ENCODE results near the gene SUV39H1. TPM values are rescaled to one million over a fixed set of nuclear protein-coding genes. Genes with fewer than 3 reads are reported as not detected.

The SUV39H1 gene
- total RNA-seq, 1 experiment from 2014 or later = 17.4 TPM

DNA sequence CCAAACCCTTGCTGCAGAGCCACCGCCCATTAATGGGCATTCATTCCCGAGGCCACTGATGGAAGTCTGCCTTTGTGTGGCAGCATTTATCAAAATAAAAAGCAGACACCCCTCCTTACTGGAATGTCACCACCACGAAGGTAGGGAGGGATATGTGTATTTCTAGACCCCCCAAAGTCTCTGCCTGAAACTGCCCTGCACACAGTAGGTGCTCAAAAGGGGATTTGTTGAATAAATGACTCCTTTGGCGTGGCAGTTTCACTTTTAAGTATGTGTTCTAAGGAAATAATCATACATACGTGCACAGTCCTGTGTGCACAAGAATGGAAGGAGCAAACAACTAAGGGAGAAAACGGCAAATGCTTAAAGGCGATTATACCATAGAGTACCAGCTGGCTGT, 41.4 kb downstream of the SUV39H1 start:
- in situ Hi-C loops (cut with HindIII; ENCODE audit: low pct_unique_long_range_greater_than_20kb, low sequenced_read_pairs) = no loop called here
- no peak for DNase-seq (ENCODE audit: low read depth)

DNA sequence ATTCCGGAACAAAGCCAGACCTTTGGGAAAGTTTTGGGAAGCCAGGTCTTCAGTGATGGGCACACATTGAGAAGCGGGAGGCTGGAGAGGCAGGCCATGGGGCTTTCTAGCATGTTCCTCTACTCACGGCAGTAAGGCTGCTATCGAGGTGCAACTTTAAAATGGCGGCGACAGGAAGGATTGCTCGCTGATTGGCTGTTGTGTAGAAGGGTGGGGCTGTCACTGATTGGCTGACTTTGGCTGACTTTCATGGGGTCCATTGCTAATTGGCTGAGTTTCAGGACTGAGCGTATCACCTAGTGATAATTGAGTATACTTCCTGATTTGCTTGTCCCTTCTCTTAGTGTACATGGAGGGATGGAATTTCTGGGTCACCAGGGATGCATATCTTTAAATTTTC, 45.3 kb downstream of the SUV39H1 start:
- in situ Hi-C loops (cut with HindIII; ENCODE audit: low pct_unique_long_range_greater_than_20kb, low sequenced_read_pairs) = no loop called here
- no peak for DNase-seq (ENCODE audit: low read depth)

DNA sequence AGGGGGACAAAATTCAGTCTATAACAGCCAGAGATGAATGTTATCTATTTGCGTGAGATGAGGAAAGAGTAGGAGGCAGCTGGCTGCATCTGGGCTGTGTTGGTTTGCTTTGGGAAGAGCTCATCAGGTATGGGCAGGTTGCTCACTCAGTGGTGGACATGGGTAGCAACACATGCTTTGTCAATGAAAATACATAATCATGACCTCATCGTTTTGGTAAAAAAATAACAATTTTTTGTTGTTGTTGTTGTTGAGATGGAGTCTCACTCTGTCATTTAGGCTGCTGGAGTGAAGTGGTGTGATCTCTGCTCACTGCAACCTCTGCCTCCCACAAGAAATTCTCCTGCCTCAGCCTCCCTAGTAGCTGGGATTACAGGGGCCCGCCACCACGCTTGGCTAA, 48.7 kb downstream of the SUV39H1 start:
- DNase-seq (ENCODE audit: low read depth) = no peak
- in situ Hi-C loops (cut with HindIII; ENCODE audit: low pct_unique_long_range_greater_than_20kb, low sequenced_read_pairs) = no loop called here

DNA sequence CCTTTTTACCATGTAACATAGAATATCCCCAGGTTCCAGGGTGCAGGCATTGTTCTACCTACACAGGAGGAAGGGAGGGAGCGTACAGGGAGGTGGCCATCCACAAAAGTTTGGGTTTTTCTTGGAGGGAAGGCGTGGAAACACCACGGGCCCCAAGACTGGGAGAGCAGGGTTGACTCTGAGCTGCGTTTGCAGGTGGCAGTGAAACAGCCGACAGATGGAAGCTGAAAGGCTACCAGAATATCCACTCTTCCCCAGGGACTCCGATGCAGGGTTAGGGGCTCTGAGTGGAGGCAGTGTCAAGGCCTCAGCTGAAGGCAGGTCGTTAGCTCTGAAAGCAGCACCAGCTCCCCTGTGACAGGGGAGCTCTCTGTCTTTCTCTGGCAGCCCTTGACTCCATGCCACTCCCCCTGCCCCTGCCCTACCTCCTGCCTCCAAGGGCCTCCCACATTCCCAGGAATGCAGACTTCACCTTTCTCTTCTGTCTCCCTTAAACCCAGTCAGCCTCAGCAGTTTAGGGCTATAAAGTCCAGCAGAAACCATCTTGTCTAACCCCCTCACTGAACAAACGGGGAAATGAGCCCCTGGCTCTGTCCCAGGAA, 51.0 kb downstream of the SUV39H1 start:
- in situ Hi-C loops (cut with HindIII; ENCODE audit: low pct_unique_long_range_greater_than_20kb, low sequenced_read_pairs) = no loop called here
- DNase-seq (ENCODE audit: low read depth) = no peak

DNA sequence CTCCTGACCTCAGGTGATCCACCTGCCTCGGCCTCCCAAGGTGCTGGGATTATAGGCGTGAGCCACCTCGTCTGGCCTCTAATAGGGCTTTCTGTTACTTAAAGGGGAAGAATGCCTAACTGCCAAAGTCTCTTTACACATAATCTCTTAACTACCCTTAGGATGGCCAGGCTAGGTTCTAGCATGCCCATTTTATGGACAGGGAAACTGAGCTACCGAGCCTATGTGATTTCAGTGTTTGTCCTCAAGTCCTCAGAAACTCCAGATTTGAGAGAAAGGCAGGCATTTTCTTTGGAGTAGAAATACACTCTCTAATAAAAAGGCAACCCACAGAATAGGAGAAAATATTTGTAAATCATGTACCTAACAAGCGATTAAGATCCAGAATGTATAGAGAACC, 52.6 kb downstream of the SUV39H1 start:
- in situ Hi-C loops (cut with HindIII; ENCODE audit: low pct_unique_long_range_greater_than_20kb, low sequenced_read_pairs) = no loop called here
- DNase-seq (ENCODE audit: low read depth) = no peak

DNA sequence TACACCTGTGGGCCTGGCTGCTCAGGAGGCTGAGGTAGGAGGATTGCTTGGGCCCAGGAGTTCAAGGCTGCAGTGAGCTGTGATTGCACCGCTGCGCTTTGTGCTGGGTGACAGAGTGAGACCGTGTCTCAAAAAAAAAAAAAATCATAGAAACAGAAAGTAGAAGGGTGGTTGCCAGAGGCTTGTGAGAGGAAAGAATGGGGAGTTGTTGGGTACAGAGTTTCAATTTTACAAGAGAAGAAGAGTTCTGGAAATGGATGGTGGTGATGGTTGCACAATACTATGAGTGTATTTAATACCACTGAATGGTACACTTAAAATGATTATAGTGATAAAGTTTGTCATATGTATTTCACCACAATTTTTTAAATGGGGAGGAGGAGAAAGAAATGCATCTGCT, 54.8 kb downstream of the SUV39H1 start:
- in situ Hi-C loops (cut with HindIII; ENCODE audit: low pct_unique_long_range_greater_than_20kb, low sequenced_read_pairs) = no loop called here
- no peak for DNase-seq (ENCODE audit: low read depth)

GRCh38 chrX:48752498-48752897, 56.0 kb downstream of the SUV39H1 start:
- no peak for DNase-seq (ENCODE audit: low read depth)
- in situ Hi-C loops (cut with HindIII; ENCODE audit: low pct_unique_long_range_greater_than_20kb, low sequenced_read_pairs) = no loop called here

DNA sequence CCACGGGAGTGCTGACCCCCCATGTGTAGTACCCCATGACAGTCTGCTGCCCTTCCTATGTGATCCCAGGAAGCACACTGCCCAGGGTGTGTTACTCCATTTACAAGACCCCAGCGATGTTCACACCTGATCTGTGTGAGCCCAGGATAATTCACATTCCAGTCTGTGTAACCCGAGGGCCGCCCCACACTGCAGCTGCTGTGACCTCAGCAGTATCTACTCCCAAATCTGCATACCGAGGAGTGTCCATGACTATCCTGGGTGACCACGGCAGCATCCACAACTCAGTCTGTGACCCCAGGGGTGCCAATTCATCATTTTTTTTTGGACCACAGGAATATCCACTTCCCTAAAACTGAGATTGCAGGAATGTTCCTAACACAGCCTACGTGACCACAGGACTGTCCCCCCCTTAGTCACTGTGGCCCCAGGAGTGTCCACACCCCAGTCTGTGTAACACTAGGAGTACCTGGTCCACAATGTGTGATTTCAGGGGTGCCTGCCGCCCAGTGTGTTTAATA, 57.2 kb downstream of the SUV39H1 start:
- in situ Hi-C loops (cut with HindIII; ENCODE audit: low pct_unique_long_range_greater_than_20kb, low sequenced_read_pairs) = no loop called here
- DNase-seq (ENCODE audit: low read depth) = no peak

GRCh38 chrX:48754238-48754637, 57.7 kb downstream of the SUV39H1 start:
- in situ Hi-C loops (cut with HindIII; ENCODE audit: low pct_unique_long_range_greater_than_20kb, low sequenced_read_pairs) = no loop called here
- no peak for DNase-seq (ENCODE audit: low read depth)

Other genes with a start within 250 kb of the SUV39H1 start
- 2.5 TPM in 1 of 2 replicates, not detected in the other for gene SLC38A5, start 226.5 kb upstream of the SUV39H1 start, total RNA-seq (2014; rRNA removed; shearing (Covaris generic); ENCODE audit: low replicate concordance)
- 126 and 139 TPM in 2 replicates for gene FTSJ1, start 220.5 kb upstream of the SUV39H1 start, total RNA-seq (2014; rRNA removed; shearing (Covaris generic); ENCODE audit: low replicate concordance)
- gene PORCN, start 187.7 kb upstream of the SUV39H1 start, total RNA-seq (2014; rRNA removed; shearing (Covaris generic); ENCODE audit: low replicate concordance) = 149 and 151 TPM in 2 replicates
- 66.8 and 118 TPM in 2 replicates for gene EBP, start 174.9 kb upstream of the SUV39H1 start, total RNA-seq (2014; rRNA removed; shearing (Covaris generic); ENCODE audit: low replicate concordance)
- 1.6 and 2.8 TPM in 2 replicates for gene TBC1D25, start 157.0 kb upstream of the SUV39H1 start, total RNA-seq (2014; rRNA removed; shearing (Covaris generic); ENCODE audit: low replicate concordance)
- gene RBM3, start 122.2 kb upstream of the SUV39H1 start, total RNA-seq (2014; rRNA removed; shearing (Covaris generic); ENCODE audit: low replicate concordance) = 143 and 168 TPM in 2 replicates
- 70.4 and 125 TPM in 2 replicates for gene WDR13, start 99.2 kb upstream of the SUV39H1 start, total RNA-seq (2014; rRNA removed; shearing (Covaris generic); ENCODE audit: low replicate concordance)
- 2.7 TPM in 1 of 2 replicates, not detected in the other for gene WAS, start 12.9 kb upstream of the SUV39H1 start, total RNA-seq (2014; rRNA removed; shearing (Covaris generic); ENCODE audit: low replicate concordance)
- gene GLOD5, start 65.0 kb downstream of the SUV39H1 start, total RNA-seq (2014; rRNA removed; shearing (Covaris generic); ENCODE audit: low replicate concordance) = not detected in 2 replicates
- gene GATA1, start 89.9 kb downstream of the SUV39H1 start, total RNA-seq (2014; rRNA removed; shearing (Covaris generic); ENCODE audit: low replicate concordance) = not detected in 2 replicates
- 64.4 and 101 TPM in 2 replicates for gene HDAC6, start 105.3 kb downstream of the SUV39H1 start, total RNA-seq (2014; rRNA removed; shearing (Covaris generic); ENCODE audit: low replicate concordance)
- not detected in 2 replicates for gene ERAS, start 129.8 kb downstream of the SUV39H1 start, total RNA-seq (2014; rRNA removed; shearing (Covaris generic); ENCODE audit: low replicate concordance)
- gene PCSK1N, start 138.9 kb downstream of the SUV39H1 start, total RNA-seq (2014; rRNA removed; shearing (Covaris generic); ENCODE audit: low replicate concordance) = 93.6 and 112 TPM in 2 replicates
- 94.1 and 114 TPM in 2 replicates for gene TIMM17B, start 201.0 kb downstream of the SUV39H1 start, total RNA-seq (2014; rRNA removed; shearing (Covaris generic); ENCODE audit: low replicate concordance)
- 68.5 and 86.5 TPM in 2 replicates for gene PQBP1, start 201.2 kb downstream of the SUV39H1 start, total RNA-seq (2014; rRNA removed; shearing (Covaris generic); ENCODE audit: low replicate concordance)
- 13.8 and 33.1 TPM in 2 replicates for gene SLC35A2, start 214.9 kb downstream of the SUV39H1 start, total RNA-seq (2014; rRNA removed; shearing (Covaris generic); ENCODE audit: low replicate concordance)
- gene PIM2, start 222.3 kb downstream of the SUV39H1 start, total RNA-seq (2014; rRNA removed; shearing (Covaris generic); ENCODE audit: low replicate concordance) = 17.8 and 27.2 TPM in 2 replicates